ENCODE measurements around the gene NUB1.

Gene NUB1

DNA sequence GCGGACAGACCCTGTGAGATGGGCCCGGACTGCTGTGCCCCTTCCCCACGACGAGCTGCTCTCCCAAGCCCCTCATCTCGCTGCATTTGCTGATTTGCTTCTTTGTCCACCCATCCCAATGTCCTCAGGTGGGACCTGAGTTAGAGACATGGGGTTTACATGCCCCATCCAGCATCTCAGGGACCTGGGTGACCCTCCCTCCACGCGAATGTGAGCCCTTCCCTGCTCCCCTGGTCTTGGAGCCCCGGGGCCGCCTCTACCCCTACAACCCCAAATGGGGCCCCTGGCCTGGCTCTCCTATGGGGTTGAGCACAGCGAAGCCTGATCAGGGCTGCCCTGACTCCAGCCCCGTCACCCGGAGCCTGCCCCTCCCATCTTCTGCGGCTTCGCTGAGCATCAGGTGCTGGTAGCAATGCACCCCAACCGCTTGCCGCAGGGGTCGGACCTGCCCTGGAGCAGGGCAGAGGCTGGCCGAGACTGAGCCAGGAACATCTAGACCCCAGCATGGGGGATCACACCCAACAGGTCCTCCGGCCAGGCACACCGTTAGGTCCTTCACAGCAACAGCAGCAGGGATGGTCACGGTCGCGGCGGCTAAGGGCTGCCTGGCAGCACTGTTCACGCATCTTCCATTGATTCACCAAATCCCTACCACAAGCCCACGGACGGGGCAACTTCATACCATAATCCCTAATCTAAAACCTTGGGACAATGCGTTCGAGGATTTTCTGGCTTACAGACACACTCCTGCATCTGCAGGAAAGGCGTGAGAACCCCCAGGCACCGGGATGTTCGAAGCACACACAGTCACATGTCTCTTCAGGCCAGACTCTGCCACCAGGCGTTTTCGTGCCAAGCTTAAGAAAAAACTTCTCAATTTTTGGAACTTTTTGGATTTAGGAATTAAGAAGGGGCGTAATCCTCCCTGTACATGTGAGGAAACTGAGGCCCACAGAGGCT lies 52.7 kb downstream of the NUB1 start:
- in situ Hi-C loops (cut with MboI; ENCODE audit: low sequenced_read_pairs) = no loop called here
- no peaks in the 10 kb centered on the region for H3K9me3 ChIP-seq
- no peaks in the 10 kb centered on the region for H3K4me1 ChIP-seq
- H3K36me3 ChIP-seq (replicated peaks) = no peaks in the 10 kb centered on the region
- no peaks in the 10 kb centered on the region for H3K27me3 ChIP-seq (ENCODE audit: low read depth)
- DNase-seq (ENCODE audit: low spot score in 2 of 2) = no peak
- no peak overlapping the region for H3K4me3 ChIP-seq

GRCh38 chr7:151395036-151395367 lies 53.4 kb downstream of the NUB1 start:
- H3K4me1 ChIP-seq = no peaks in the 10 kb centered on the region
- no peak for DNase-seq (ENCODE audit: low spot score in 2 of 2)
- no peaks in the 10 kb centered on the region for H3K9me3 ChIP-seq
- no peaks in the 10 kb centered on the region for H3K27me3 ChIP-seq (ENCODE audit: low read depth)
- no peak overlapping the region for H3K4me3 ChIP-seq
- no peaks in the 10 kb centered on the region for H3K36me3 ChIP-seq (replicated peaks)
- in situ Hi-C loops (cut with MboI; ENCODE audit: low sequenced_read_pairs) = no loop called here

GRCh38 chr7:151396328-151396970 lies 54.8 kb downstream of the NUB1 start:
- no peaks in the 10 kb centered on the region for H3K27me3 ChIP-seq (ENCODE audit: low read depth)
- H3K4me3 ChIP-seq = no peak overlapping the region
- in situ Hi-C loops (cut with MboI; ENCODE audit: low sequenced_read_pairs) = no loop called here
- no peaks in the 10 kb centered on the region for H3K36me3 ChIP-seq (replicated peaks)
- H3K9me3 ChIP-seq = no peaks in the 10 kb centered on the region
- no peak for DNase-seq (ENCODE audit: low spot score in 2 of 2)
- no peaks in the 10 kb centered on the region for H3K4me1 ChIP-seq

DNA sequence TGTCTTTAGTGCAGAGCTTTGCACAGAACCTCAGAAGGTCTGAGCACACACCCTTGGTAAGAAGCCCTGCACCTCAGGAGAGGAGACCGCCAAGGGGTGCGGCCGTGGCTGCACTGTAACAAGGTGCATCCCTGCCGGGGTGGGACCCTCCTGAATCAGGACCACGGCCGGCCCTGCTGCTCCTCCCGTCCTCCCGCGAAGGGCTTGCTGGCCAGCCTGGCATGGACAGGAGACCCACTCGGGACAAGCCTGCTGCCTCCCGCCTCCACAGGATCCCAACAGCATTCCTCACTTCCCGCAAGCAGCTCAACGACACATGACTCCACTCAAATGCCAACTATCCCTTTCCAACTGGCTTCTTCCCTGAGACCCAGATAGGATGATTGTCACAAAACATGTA lies 55.4 kb downstream of the NUB1 start:
- H3K27me3 ChIP-seq (ENCODE audit: low read depth) = no peaks in the 10 kb centered on the region
- DNase-seq (ENCODE audit: low spot score in 2 of 2) = no peak
- no peaks in the 10 kb centered on the region for H3K36me3 ChIP-seq (replicated peaks)
- no peaks in the 10 kb centered on the region for H3K4me1 ChIP-seq
- no peak overlapping the region for H3K4me3 ChIP-seq
- in situ Hi-C loops (cut with MboI; ENCODE audit: low sequenced_read_pairs) = no loop called here
- H3K9me3 ChIP-seq = no peaks in the 10 kb centered on the region

GRCh38 chr7:151398446-151399304 lies 57.1 kb downstream of the NUB1 start:
- no peak overlapping the region for H3K4me3 ChIP-seq
- no peaks in the 10 kb centered on the region for H3K9me3 ChIP-seq
- DNase-seq (ENCODE audit: low spot score in 2 of 2) = no peak
- H3K27me3 ChIP-seq (ENCODE audit: low read depth) = no peaks in the 10 kb centered on the region
- in situ Hi-C loops (cut with MboI; ENCODE audit: low sequenced_read_pairs) = no loop called here
- no peaks in the 10 kb centered on the region for H3K4me1 ChIP-seq
- H3K36me3 ChIP-seq (replicated peaks) = no peaks in the 10 kb centered on the region

GRCh38 chr7:151399305-151399601 lies 57.6 kb downstream of the NUB1 start:
- no peak overlapping the region for H3K4me3 ChIP-seq
- no peaks in the 10 kb centered on the region for H3K27me3 ChIP-seq (ENCODE audit: low read depth)
- in situ Hi-C loops (cut with MboI; ENCODE audit: low sequenced_read_pairs) = no loop called here

GRCh38 chr7:151399906-151400305 lies 58.3 kb downstream of the NUB1 start:
- in situ Hi-C loops (cut with MboI; ENCODE audit: low sequenced_read_pairs) = no loop called here
- no peaks in the 10 kb centered on the region for H3K36me3 ChIP-seq (replicated peaks)
- H3K4me1 ChIP-seq = no peaks in the 10 kb centered on the region
- no peak overlapping the region for H3K4me3 ChIP-seq
- no peaks in the 10 kb centered on the region for H3K9me3 ChIP-seq
- no peaks in the 10 kb centered on the region for H3K27me3 ChIP-seq (ENCODE audit: low read depth)
- no peak for DNase-seq (ENCODE audit: low spot score in 2 of 2)

More at GRCh38 chr7:151399305-151399601, 57.6 kb downstream of the NUB1 start:
- Histone ChIP-seq H3K4me1 (no peaks in the 10 kb centered on the region), H3K9me3 (no peaks in the 10 kb centered on the region), H3K36me3 (replicated peaks) (no peaks in the 10 kb centered on the region)
- no peak for DNase-seq (ENCODE audit: low spot score in 2 of 2)

DNA sequence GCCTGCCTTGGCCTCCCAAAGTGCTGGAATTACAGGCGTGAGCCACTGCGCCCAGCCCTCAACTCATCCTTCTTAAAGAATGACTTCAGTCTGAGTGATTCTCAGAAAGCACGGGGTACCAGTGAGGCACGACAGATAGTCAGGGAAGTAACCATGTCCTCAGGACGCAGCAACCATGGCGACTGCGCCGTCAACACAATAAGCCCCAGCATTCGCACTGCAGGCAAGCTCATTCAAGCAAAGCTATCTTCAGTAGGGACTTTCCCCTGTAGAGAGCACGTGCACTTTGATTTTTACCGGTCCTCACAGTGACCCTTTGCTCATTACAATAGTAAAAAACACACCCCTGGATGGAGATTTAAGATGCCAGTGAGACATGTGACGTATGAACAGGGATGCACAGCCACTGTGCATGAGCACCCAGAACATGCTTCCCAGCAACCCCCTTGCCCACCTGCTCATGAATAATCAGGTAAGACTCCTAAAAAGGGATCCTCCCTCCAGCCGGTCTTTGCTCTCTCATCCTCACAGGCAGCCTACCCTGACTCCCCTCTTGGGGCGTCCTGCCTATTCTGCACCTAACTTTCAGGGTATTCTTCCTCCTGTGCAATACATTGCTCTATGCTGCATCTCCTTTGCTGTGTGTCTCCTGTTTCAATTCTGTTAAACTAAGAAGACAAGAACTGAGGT lies 59.2 kb downstream of the NUB1 start:
- in situ Hi-C loops (cut with MboI; ENCODE audit: low sequenced_read_pairs) = no loop called here
- H3K9me3 ChIP-seq = no peaks in the 10 kb centered on the region
- DNase-seq (ENCODE audit: low spot score in 2 of 2) = no peak

GRCh38 chr7:151402029-151402835 lies 60.6 kb downstream of the NUB1 start:
- no peaks in the 10 kb centered on the region for H3K4me1 ChIP-seq
- in situ Hi-C loops (cut with MboI; ENCODE audit: low sequenced_read_pairs) = no loop called here

More for the DNA sequence above, 59.2 kb downstream of the NUB1 start:
- H3K36me3 ChIP-seq (replicated peaks) = no peaks in the 10 kb centered on the region
- H3K4me1 ChIP-seq = no peaks in the 10 kb centered on the region
- H3K27me3 ChIP-seq (ENCODE audit: low read depth) = no peaks in the 10 kb centered on the region
- H3K4me3 ChIP-seq = no peak overlapping the region

DNA sequence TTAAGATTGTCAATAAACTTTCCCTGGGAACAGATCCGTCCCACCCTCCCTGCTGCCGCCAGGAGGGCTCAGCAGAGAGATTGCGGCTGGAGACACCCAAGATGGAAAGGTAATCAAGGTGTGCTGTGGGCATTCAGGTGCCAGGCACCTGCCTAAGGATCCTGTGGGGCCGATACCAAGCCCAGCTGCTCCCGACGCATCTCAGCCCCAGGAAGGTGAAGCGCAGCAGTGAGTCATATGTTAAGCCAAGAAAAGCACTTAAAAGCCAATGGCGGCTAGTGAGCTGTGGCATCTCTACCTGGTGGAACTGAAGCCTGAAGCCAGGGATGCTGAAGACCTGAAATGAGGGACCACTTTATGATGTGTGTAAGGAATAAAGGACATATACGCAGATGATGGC lies 62.2 kb downstream of the NUB1 start:
- no peaks in the 10 kb centered on the region for H3K9me3 ChIP-seq
- no peak for DNase-seq (ENCODE audit: low spot score in 2 of 2)
- H3K4me1 ChIP-seq = no peaks in the 10 kb centered on the region
- H3K27me3 ChIP-seq (ENCODE audit: low read depth) = no peaks in the 10 kb centered on the region
- in situ Hi-C loops (cut with MboI; ENCODE audit: low sequenced_read_pairs) = no loop called here
- H3K36me3 ChIP-seq (replicated peaks) = no peaks in the 10 kb centered on the region
- H3K4me3 ChIP-seq = no peak overlapping the region

More at GRCh38 chr7:151402029-151402835, 60.6 kb downstream of the NUB1 start:
- DNase-seq (ENCODE audit: low spot score in 2 of 2) = no peak
- Histone ChIP-seq H3K4me3 (no peak overlapping the region), H3K9me3 (no peaks in the 10 kb centered on the region), H3K36me3 (replicated peaks) (no peaks in the 10 kb centered on the region), H3K27me3 (ENCODE audit: low read depth) (no peaks in the 10 kb centered on the region)

GRCh38 chr7:151404216-151405011 lies 62.8 kb downstream of the NUB1 start:
- no peak for DNase-seq (ENCODE audit: low spot score in 2 of 2)
- Histone ChIP-seq H3K4me3 (no peak overlapping the region), H3K27me3 (ENCODE audit: low read depth) (peaks cover 2% of the 10 kb centered on the region; the same call in 1 of the 2 replicates), H3K36me3 (replicated peaks) (no peaks in the 10 kb centered on the region), H3K9me3 (no peaks in the 10 kb centered on the region), H3K4me1 (no peaks in the 10 kb centered on the region)
- in situ Hi-C loops (cut with MboI; ENCODE audit: low sequenced_read_pairs) = no loop called here

DNA sequence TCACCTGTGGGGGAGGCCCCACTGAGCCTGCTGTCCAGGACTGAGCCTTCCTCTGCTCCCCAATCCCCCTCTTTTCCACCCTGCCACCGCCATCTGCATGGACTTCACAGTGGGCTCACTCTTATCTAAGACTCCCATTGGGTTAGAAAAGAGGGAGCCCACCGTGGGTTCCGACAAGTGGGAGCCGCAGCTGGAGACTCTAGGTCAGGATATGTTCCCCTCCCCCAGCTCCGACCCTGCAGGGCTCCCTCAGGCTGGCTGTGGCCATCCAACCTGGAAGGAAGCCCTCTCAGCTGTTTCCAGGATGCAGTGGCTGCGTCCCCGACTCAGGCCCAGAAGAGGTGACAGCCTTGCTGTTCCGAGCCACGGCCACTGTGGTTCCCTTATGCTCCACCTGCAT lies 63.4 kb downstream of the NUB1 start:
- Histone ChIP-seq H3K4me3 (no peak overlapping the region), H3K9me3 (no peaks in the 10 kb centered on the region), H3K36me3 (replicated peaks) (no peaks in the 10 kb centered on the region), H3K27me3 (ENCODE audit: low read depth) (peaks cover 7% of the 10 kb centered on the region), H3K4me1 (no peaks in the 10 kb centered on the region)
- DNase-seq (ENCODE audit: low spot score in 2 of 2) = no peak
- in situ Hi-C loops (cut with MboI; ENCODE audit: low sequenced_read_pairs) = no loop called here

Data from HAP-1 (cell line).